Ishikawa (cell line): ENCODE data around the gene TMEM256.

Source experiments
- CEBPB ChIP-seq: IDR thresholded peaks from 2 replicates; pipeline ENCODE4 v1.6.1; 2012
- CREB1 ChIP-seq: IDR thresholded peaks from 2 replicates; pipeline ENCODE4 v1.6.1; 2012; ENCODE audit warnings: low read depth
- EGR1 ChIP-seq: IDR thresholded peaks from 2 replicates; pipeline ENCODE4 v1.6.1; 2012
- EP300 ChIP-seq: IDR thresholded peaks from 2 replicates; pipeline ENCODE4 v1.6.1; 2012; ENCODE audit warnings: borderline replicate concordance
- FOXM1 ChIP-seq: IDR thresholded peaks from 2 replicates; pipeline ENCODE4 v1.6.1; 2012; ENCODE audit warnings: low read depth, borderline replicate concordance
- NFIC ChIP-seq: IDR thresholded peaks from 2 replicates; pipeline ENCODE4 v1.6.1; 2012
- RAD21 ChIP-seq: IDR thresholded peaks from 2 replicates; pipeline ENCODE4 v1.6.1; 2012; ENCODE audit warnings: low read depth
- TAF1 ChIP-seq: IDR thresholded peaks from 2 replicates; pipeline ENCODE4 v1.6.1; 2012; ENCODE audit warnings: low read depth, mild to moderate bottlenecking
- TCF12 ChIP-seq: IDR thresholded peaks from 2 replicates; pipeline ENCODE4 v1.6.1; 2012; ENCODE audit warnings: low read depth
- TEAD4 ChIP-seq: IDR thresholded peaks from 2 replicates; pipeline ENCODE4 v1.6.1; 2012
- YY1 ChIP-seq: IDR thresholded peaks from 2 replicates; pipeline ENCODE4 v1.6.1; 2012; ENCODE audit warnings: low read depth
- ZBTB7A ChIP-seq: IDR thresholded peaks from 2 replicates; pipeline ENCODE4 v1.6.1; 2012; ENCODE audit warnings: low read depth
- TF ChIP-seq, protein P1 (sequence below): IDR thresholded peaks from 2 replicates; pipeline ENCODE4 v1.6.1; 2012; ENCODE audit warnings: low read depth, mild to moderate bottlenecking
- TF ChIP-seq, protein P2 (sequence below): IDR thresholded peaks from 2 replicates; pipeline ENCODE4 v1.6.1; 2012
- TF ChIP-seq, protein P3 (sequence below): IDR thresholded peaks from 2 replicates; pipeline ENCODE4 v1.6.1; 2012

Gene TMEM256

DNA sequence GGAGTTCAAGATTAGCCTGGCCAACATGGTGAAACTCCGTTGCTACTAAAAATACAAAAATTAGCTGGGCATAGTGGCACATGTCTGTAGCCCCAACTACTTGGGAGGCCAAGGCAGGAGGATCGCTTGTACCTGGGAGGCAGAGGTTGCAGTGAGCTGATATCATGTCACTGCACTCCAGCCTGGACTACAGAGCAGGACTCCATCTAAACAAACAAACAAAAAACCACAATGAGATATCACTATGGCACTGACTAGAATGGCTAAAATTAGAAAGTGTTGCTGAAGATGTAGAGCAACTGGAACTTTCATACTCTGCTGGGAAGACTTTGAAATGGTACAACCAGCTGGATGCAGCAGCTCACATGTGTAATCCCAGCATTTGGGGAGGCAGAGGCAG, 29.5 kb downstream of the TMEM256 start:
- TF ChIP-seq TEAD4, result no peak

DNA sequence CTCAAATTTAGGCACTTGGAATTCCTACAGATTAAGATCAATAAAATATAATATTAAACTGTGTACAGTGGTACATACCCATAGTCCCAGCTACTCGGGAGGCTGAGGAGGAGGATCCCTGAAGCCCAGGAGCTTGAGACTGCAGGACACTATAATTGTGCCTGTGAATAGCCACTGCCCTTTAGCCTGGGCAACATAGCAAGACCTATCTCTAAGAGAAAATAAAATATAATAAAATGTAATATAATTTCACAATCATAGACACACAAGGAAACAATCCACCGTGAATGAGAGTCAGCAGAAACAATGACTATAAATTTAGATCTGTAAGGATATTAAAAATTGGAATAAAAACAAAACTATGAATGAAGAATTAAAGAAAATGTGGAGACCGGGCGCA, 33.0 kb downstream of the TMEM256 start:
- TF ChIP-seq NFIC, result no peak
- TF ChIP-seq, protein P1, sequence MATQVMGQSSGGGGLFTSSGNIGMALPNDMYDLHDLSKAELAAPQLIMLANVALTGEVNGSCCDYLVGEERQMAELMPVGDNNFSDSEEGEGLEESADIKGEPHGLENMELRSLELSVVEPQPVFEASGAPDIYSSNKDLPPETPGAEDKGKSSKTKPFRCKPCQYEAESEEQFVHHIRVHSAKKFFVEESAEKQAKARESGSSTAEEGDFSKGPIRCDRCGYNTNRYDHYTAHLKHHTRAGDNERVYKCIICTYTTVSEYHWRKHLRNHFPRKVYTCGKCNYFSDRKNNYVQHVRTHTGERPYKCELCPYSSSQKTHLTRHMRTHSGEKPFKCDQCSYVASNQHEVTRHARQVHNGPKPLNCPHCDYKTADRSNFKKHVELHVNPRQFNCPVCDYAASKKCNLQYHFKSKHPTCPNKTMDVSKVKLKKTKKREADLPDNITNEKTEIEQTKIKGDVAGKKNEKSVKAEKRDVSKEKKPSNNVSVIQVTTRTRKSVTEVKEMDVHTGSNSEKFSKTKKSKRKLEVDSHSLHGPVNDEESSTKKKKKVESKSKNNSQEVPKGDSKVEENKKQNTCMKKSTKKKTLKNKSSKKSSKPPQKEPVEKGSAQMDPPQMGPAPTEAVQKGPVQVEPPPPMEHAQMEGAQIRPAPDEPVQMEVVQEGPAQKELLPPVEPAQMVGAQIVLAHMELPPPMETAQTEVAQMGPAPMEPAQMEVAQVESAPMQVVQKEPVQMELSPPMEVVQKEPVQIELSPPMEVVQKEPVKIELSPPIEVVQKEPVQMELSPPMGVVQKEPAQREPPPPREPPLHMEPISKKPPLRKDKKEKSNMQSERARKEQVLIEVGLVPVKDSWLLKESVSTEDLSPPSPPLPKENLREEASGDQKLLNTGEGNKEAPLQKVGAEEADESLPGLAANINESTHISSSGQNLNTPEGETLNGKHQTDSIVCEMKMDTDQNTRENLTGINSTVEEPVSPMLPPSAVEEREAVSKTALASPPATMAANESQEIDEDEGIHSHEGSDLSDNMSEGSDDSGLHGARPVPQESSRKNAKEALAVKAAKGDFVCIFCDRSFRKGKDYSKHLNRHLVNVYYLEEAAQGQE, result no peak
- TF ChIP-seq TEAD4, result no peak
- TF ChIP-seq TCF12, result no peak
- TF ChIP-seq ZBTB7A, result no peak
- TF ChIP-seq CREB1, result no peak
- TF ChIP-seq, protein P2, sequence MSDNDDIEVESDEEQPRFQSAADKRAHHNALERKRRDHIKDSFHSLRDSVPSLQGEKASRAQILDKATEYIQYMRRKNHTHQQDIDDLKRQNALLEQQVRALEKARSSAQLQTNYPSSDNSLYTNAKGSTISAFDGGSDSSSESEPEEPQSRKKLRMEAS, result no peak
- no peak for TF ChIP-seq FOXM1
- TF ChIP-seq EGR1, result no peak
- TF ChIP-seq YY1, result no peak
- TF ChIP-seq, protein P3, sequence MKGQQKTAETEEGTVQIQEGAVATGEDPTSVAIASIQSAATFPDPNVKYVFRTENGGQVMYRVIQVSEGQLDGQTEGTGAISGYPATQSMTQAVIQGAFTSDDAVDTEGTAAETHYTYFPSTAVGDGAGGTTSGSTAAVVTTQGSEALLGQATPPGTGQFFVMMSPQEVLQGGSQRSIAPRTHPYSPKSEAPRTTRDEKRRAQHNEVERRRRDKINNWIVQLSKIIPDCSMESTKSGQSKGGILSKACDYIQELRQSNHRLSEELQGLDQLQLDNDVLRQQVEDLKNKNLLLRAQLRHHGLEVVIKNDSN, result no peak
- TF ChIP-seq TAF1, result no peak
- no peak for TF ChIP-seq RAD21
- TF ChIP-seq EP300, result no peak
- TF ChIP-seq CEBPB, result no peak

DNA sequence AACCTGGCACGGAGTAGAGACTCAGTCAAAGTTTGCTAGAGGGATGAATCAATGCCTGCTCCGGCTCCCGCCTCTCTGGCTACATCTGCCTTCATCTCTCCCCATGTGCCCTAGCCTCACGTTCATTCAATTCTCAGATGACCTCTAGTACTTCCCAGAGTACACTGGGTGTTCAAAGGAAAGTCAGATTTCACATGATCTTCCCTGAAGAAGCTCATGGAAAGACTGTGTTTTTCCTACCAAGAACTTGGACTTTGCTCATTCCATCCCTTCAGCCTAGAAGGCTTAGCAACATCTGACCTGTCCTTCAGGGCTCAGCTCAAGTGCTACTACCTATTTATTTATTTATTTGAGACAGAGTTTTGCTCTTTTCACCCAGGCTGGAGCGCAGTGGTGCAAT, 34.1 kb downstream of the TMEM256 start:
- no peak for TF ChIP-seq YY1
- TF ChIP-seq TEAD4, result no peak
- TF ChIP-seq CREB1, result no peak
- TF ChIP-seq FOXM1, result no peak
- no peak for TF ChIP-seq TCF12
- TF ChIP-seq, protein P1, result no peak
- TF ChIP-seq CEBPB, result no peak
- TF ChIP-seq RAD21, result no peak
- TF ChIP-seq, protein P3, result no peak
- no peak for TF ChIP-seq TAF1
- TF ChIP-seq ZBTB7A, result no peak
- no peak for TF ChIP-seq EP300
- no peak for TF ChIP-seq EGR1
- no peak for TF ChIP-seq NFIC
- TF ChIP-seq, protein P2, result no peak

DNA sequence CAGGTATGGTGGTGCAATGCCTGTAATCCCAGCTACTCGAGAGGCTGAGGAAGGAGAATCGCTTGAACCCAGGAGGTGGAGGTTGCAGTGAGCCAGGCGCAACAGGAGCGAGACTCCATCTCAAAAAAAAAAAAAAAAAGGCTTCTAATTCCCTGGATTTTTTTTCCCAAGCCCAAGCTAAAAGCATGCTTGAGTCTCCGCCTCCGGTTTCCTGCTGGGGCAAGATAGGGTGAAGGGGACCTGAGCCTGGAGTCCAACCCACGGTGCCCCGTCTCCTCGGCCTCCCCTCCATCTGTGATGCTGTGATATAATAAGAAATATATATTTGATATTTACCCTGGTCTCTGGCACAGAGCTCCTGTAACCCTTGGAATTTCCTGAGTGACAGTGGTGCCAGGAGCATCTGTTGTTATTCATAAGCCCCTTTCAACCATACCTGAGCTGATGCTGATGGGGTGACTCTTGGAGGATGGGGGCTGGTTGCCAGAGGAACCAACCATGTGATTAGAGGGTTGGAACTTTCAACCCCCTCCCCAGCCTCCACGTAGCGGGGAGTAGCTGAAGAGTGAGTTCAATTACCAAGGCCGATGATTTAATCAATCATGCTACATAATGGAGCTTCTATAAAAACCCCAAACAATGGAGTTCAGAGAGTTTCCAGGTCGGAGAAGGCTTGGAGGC, 35.8 kb downstream of the TMEM256 start:
- no peak for TF ChIP-seq TEAD4
- no peak for TF ChIP-seq TAF1

DNA sequence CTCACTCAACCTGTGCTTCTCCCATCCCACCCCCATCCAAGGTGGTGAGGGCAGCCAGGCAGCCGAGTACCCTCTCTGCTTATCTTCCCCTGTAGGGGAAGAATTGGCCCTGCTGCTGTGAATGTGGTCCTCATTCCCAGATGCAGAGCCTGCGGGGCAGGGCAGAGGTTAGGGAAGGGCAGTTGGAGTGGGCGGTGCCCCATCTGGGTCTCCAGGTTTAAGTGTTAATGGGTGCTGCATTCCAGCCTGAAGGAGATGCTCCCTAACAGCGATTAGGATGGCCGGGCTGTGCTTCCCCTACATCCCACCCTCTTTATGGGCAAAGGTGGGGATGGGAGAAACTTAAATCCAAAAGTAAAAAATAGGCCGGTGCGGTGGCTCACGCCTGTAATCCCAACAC, 36.8 kb downstream of the TMEM256 start:
- no peak for TF ChIP-seq TCF12
- no peak for TF ChIP-seq YY1
- TF ChIP-seq EGR1, result no peak
- TF ChIP-seq ZBTB7A, result no peak
- no peak for TF ChIP-seq EP300
- TF ChIP-seq, protein P1, result no peak
- TF ChIP-seq, protein P3, result no peak
- no peak for TF ChIP-seq RAD21
- TF ChIP-seq NFIC, result no peak
- TF ChIP-seq, protein P2, result no peak
- no peak for TF ChIP-seq CREB1
- TF ChIP-seq FOXM1, result no peak
- TF ChIP-seq TEAD4, result no peak
- no peak for TF ChIP-seq CEBPB
- TF ChIP-seq TAF1, result no peak
